Measurements from ENCODE around the gene RPLP2.

GRCh38 chr11:862081-862661 is 52.4 kb downstream of the RPLP2 start:
- TF ChIP-seq CTCF (IDR thresholded peaks at IDR 0.05; ENCODE audit: low read depth, low read length, poor library complexity, severe bottlenecking) (no peak), EZH2phosphoT487 (IDR thresholded peaks at IDR 0.05; ENCODE audit: borderline replicate concordance, low read length) (no peak)

All from DOHH2 (cell line).